Measurements from ENCODE around the gene ARHGEF5.
"Not testable (repeated sequence)": the region's sequence is repeated elsewhere in the genome, so short reads cannot be mapped to it uniquely, and the experiment has no call there.

DNA sequence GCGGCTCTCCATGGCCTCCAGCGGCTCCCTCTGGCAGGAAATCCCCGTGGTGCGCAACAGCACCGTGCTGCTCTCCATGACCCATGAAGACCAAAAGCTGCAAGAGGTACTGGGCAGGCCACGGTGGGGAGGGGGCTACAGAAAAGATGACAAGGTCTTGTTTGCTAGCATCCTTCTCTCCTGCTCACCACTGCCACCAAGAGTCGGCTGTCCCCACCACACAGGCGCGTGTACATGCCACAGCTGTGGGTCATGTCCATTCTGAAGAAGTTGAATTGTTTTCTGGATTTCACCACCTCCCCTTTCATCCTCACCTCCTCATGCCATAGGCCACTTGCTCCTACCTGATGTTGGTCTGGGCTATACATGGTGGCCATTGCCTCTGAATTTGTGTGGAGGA, 12.0 kb downstream of the ARHGEF5 start:
- TF ChIP-seq, protein P1, sequence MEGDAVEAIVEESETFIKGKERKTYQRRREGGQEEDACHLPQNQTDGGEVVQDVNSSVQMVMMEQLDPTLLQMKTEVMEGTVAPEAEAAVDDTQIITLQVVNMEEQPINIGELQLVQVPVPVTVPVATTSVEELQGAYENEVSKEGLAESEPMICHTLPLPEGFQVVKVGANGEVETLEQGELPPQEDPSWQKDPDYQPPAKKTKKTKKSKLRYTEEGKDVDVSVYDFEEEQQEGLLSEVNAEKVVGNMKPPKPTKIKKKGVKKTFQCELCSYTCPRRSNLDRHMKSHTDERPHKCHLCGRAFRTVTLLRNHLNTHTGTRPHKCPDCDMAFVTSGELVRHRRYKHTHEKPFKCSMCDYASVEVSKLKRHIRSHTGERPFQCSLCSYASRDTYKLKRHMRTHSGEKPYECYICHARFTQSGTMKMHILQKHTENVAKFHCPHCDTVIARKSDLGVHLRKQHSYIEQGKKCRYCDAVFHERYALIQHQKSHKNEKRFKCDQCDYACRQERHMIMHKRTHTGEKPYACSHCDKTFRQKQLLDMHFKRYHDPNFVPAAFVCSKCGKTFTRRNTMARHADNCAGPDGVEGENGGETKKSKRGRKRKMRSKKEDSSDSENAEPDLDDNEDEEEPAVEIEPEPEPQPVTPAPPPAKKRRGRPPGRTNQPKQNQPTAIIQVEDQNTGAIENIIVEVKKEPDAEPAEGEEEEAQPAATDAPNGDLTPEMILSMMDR (IDR thresholded peaks at IDR 0.05) = not testable (repeated sequence)
- not testable (repeated sequence) for TF ChIP-seq RAD21 (conservative IDR thresholded peaks at IDR 0.05 in 1 of 2, IDR thresholded peaks at IDR 0.05 in 1 of 2); POLR2A (IDR thresholded peaks at IDR 0.05; ENCODE audit: low read length); MYC (IDR thresholded peaks at IDR 0.05; ENCODE audit: borderline replicate concordance, low read length)
- TF ChIP-seq, protein P2, sequence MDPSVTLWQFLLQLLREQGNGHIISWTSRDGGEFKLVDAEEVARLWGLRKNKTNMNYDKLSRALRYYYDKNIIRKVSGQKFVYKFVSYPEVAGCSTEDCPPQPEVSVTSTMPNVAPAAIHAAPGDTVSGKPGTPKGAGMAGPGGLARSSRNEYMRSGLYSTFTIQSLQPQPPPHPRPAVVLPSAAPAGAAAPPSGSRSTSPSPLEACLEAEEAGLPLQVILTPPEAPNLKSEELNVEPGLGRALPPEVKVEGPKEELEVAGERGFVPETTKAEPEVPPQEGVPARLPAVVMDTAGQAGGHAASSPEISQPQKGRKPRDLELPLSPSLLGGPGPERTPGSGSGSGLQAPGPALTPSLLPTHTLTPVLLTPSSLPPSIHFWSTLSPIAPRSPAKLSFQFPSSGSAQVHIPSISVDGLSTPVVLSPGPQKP (IDR thresholded peaks at IDR 0.05; ENCODE audit: low read depth, low read length) = not testable (repeated sequence)
